ENCODE measurements around the gene ING4.

The ING4 gene

GRCh38 chr12:6688543-6688998 lies 25.7 kb upstream of the ING4 start:
- peak; percentile 16 to 56 for DNase-seq (ENCODE audit: low read depth in 2 of 2)

DNA sequence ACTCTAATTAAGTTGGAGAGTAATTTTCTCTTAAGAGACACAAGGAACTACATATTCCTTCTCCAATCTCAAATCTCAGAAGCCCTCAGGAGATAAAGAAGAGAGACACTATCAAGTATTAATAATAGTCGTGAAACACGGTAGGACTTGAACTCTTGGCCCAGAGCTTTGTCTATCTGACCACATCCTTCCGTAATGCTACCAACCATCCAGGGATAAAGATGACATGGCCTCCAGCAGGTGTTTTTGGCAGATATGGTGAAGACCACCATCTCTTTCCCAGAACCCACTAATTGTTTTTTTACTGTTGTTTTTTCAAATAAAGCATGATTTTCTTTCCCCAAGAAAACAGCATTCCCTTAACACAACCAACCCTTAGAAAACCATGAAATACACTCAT lies 22.9 kb upstream of the ING4 start:
- DNase-seq (ENCODE audit: low read depth in 2 of 2), result no peak

DNA sequence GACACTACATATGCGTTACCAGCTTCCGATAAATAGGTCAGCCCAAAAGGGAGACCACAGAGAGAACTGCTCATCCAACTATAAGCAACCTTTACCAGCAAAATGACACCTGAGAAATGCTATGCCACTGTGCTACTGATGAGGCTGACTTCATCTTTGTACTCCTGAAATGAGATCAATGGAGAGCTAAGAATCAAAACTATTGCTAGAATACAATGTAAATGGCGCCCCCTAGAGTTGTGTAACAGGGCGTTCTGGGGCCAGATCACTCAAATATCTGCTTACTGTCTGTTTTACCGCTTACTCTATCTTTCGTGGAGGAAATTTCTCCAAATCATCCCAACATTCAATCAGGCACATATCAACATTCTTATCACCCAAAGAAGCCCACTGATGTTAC lies 21.7 kb upstream of the ING4 start:
- DNase-seq (ENCODE audit: low read depth in 2 of 2), result no peak

DNA sequence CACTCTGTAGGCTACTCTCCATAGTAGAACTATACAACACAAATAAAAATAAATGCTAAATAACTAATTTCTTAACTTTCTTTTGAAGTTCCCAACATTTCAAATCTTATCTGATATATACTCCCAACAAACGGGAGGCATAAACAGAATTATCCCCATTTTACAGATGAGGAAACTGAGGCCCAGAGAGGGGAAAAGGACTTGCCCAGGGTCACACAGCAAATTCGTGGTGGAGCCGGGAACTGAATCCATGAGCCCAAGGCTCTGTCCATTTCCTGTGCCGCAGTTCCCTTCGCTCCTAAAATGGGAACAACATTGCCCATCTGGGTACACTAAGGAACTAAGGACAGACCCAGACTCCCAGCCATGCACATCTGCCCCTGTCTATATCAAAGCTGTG lies 14.0 kb upstream of the ING4 start:
- DNase-seq (ENCODE audit: low read depth in 2 of 2), result no peak

DNA sequence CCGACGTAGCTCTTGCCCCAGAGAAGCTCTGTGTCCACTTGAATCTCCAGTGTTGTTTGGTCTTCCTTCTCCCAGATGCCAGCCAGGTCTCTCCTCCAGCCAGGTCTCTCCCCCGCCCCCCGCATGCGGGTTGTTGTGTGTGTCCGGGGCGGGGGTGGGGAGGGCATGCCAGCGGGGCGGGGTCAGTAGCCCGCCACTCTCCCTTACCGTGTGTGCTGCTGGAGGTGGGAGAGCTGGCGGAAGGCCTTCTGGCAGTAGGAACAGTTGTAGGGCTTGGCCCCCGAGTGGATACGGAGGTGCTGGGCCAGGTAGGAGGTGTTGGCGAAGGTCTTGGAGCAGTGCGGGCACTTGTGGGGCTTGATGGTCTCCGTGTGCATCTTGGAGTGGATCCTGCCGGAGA lies 9.2 kb upstream of the ING4 start:
- no peak for DNase-seq (ENCODE audit: low read depth in 2 of 2)

GRCh38 chr12:6667559-6668210 lies 4.8 kb upstream of the ING4 start:
- DNase-seq (ENCODE audit: low read depth in 2 of 2), result no peak

DNA sequence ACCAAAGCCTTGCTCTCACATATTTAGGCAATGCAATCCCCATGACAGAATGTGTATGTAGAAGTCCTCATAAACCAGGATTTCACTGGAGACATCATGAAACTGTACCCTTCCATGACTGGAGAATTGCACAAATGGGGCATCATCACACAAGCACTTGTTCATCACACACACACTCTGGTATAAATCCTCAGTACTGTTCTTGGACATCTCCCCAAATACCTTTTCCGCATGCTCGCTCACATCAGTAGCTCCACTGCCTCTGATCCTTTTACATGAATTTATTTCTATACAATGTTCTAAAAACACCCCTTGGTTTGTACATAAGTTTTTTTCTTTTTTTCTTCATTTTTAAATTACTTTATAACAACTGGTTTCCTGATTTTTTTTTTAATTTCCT lies 3.3 kb upstream of the ING4 start:
- no peak for DNase-seq (ENCODE audit: low read depth in 2 of 2)

- no peak for DNase-seq (ENCODE audit: low read depth in 2 of 2)
Measured at GRCh38 chr12:6664902-6665301, 2.0 kb upstream of the ING4 start.

GRCh38 chr12:6662602-6662905 lies 365 bp downstream of the ING4 start:
- DNase-seq (ENCODE audit: low read depth in 2 of 2), result no peak

GRCh38 chr12:6653987-6654386 lies 8.9 kb downstream of the ING4 start:
- DNase-seq (ENCODE audit: low read depth in 2 of 2), result no peak

DNA sequence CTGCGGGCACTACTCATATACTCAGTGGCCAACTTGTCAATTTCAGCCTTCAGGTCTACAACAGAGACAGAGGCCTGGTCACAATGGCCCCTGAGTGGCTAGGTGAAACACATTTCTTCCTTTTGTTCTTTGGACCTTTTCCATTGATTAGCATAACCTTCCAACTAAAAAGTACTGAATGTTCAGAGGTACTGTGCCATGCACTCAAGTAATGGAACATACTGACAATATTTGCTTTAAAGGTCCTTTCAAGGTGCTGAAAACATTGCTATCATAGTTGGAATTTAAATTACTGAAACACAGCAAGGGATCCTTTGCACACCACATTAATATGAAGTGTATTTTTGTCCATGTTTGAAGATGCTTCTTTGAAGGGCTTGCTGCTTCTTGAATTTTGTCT lies 9.6 kb downstream of the ING4 start:
- DNase-seq (ENCODE audit: low read depth in 2 of 2), result no peak

- DNase-seq (ENCODE audit: low read depth in 2 of 2), result no peak
Measured at GRCh38 chr12:6652391-6652790, 10.5 kb downstream of the ING4 start.

GRCh38 chr12:6650832-6651231 lies 12.1 kb downstream of the ING4 start:
- DNase-seq (ENCODE audit: low read depth in 2 of 2), result no peak

DNA sequence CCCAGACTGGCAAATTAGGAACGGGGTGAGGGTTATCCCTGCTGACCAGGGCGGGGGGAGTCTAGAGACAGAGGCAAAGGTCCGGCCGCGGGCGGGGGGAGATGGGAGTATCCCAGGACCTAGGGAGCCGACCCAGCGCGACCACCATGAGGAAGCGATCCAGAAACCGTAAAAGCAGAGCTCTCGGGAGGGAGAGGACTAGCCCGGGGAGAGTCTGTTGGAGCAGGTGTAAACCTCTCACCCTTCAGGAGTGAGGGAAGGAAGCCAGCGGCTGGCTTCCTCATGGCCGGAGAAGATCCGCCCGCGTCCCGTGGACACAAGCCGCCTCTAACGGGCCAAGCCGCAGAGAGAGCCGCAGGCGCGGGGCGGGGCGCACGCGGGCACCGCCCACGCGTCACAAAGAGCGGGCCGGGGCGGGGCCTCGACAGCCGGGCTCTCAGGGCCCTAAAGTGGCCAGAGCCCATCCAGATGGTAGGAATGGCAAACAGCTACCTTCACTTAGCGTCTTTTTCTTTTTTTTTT lies 15.8 kb downstream of the ING4 start, which contains the start of gene ACRBP:
TSS of gene ACRBP (minus strand) at position 350 of the 522 bp plus-strand sequence. CDS start at position 284, 66 bp downstream.
- no peak for DNase-seq (ENCODE audit: low read depth in 2 of 2)

GRCh38 chr12:6646276-6647082 lies 16.4 kb downstream of the ING4 start:
- no peak for DNase-seq (ENCODE audit: low read depth in 2 of 2)

DNA sequence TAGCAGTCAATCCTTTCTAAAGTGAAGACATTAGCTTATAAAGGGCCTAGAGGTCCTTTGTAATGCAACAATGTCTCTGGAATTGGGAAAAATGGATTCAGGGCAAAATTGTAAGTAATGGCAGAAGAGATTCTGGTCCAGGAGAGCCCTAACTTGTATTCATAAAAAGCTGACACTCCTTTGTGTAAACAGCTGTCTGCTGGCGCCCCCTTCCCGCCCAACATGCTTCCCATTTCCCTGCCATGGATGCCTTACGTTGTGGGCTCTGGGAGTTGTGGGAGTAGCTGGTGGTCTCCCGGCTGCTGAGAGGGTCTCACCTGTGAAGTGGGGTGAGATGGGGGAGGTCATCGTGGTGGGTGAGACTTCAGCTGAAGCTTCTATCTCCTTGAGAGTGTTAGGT lies 18.0 kb downstream of the ING4 start:
- DNase-seq (ENCODE audit: low read depth in 2 of 2), result no peak

GRCh38 chr12:6644257-6644596 lies 18.7 kb downstream of the ING4 start:
- no peak for DNase-seq (ENCODE audit: low read depth in 2 of 2)

- no peak for DNase-seq (ENCODE audit: low read depth in 2 of 2)
Measured at GRCh38 chr12:6643569-6644256, 19.2 kb downstream of the ING4 start.

GRCh38 chr12:6641131-6641530 lies 21.8 kb downstream of the ING4 start:
- DNase-seq (ENCODE audit: low read depth in 2 of 2), result no peak

GRCh38 chr12:6640497-6640896 lies 22.4 kb downstream of the ING4 start:
- no peak for DNase-seq (ENCODE audit: low read depth in 2 of 2)

GRCh38 chr12:6639151-6639801 lies 23.6 kb downstream of the ING4 start:
- no peak for DNase-seq (ENCODE audit: low read depth in 2 of 2)

- no peak for DNase-seq (ENCODE audit: low read depth in 2 of 2)
Measured at GRCh38 chr12:6638305-6638704, 24.6 kb downstream of the ING4 start.

Measured in stimulated activated CD8-positive, alpha-beta memory T cell treated with anti-CD3 and anti-CD28 coated beads, Interleukin-7, amount 100 ng/mL, for 1 hour (primary cell).